Prostate gland (tissue), 2 donors: Measurements from ENCODE around the gene CTNND2. TPM values are rescaled to one million over a fixed set of nuclear protein-coding genes. Genes with fewer than 3 reads are reported as not detected.

ENCODE experiments used
- DNase-seq: peaks from one replicate; pipeline ENCODE4 v3.0.0-alpha.2; 2019; ENCODE audit warnings: low spot score
- H3K27ac ChIP-seq, 2 donors: fragments of 200-600 bp; sonication (generic); 2 replicates each; pipeline ENCODE4 v1.5.1; 2017 to 2019
- H3K27me3 ChIP-seq: fragments of 200-600 bp; sonication (generic); replicated peaks from 2 replicates; pipeline ENCODE4 v1.5.1; 2019; ENCODE audit not compliant: insufficient read depth
- H3K36me3 ChIP-seq, 2 donors: fragments of 200-600 bp; sonication (generic); 1 replicate in 1 of 2; 2 replicates in 1 of 2; pipeline versions ENCODE4 v1.5.1 to v1.8.1; 2017 to 2019
- H3K4me1 ChIP-seq: fragments of 200-600 bp; sonication (generic); replicated peaks from 2 replicates; pipeline ENCODE4 v1.5.1; 2019
- H3K4me3 ChIP-seq, 2 donors: fragments of 200-600 bp; sonication (generic); 2 replicates each; pipeline ENCODE4 v1.5.1; 2017 to 2019
- H3K9me3 ChIP-seq: fragments of 200-600 bp; sonication (generic); 2 replicates; pipeline ENCODE4 v1.5.1; 2017
- CTCF ChIP-seq, 4 experiments: fragments of 200-600 bp in 2 of 4; fragments of 450-650 bp in 2 of 4; sonication (generic) in 2 of 4; IDR thresholded peaks; 1 replicate in 3 of 4; 2 replicates in 1 of 4; pipeline ENCODE4 v1.5.1; 2016 to 2019; ENCODE audit warnings: antibody characterized with exemption in 4 of 4, mild to moderate bottlenecking in 2 of 4, moderate library complexity in 2 of 4
- POLR2A ChIP-seq: fragments of 450-650 bp; IDR thresholded peaks from one replicate; pipeline ENCODE4 v1.6.1; 2016; ENCODE audit warnings: antibody characterized with exemption, mild to moderate bottlenecking
- POLR2AphosphoS5 ChIP-seq: sonication (generic); formaldehyde crosslinking; IDR thresholded peaks from one replicate; pipeline ENCODE4 v1.6.1; 2017; ENCODE audit warnings: antibody characterized with exemption
- whole genome bisulfite sequencing: methylation state at CpG from one replicate; pipeline ENCODE4 v1.1.5; 2018; 5-methylcytosine and 5-hydroxymethylcytosine counted together
- intact Hi-C: fragments of 100-400 bp; cut with DNase I; formaldehyde crosslinking; loops from one replicate; pipeline ENCODE4 v1.14.2; 2022
- total RNA-seq, 2 donors: library from RNA; depleted of rRNA; stranded (reverse); fragments of >200 nt; gene quantifications; one replicate each; pipeline ENCODE4 v1.1.0, GENCODE V29; 2016

Gene CTNND2
- total RNA-seq, 2 donors from 2014 or later: 5.5 to 11.2 TPM

DNA sequence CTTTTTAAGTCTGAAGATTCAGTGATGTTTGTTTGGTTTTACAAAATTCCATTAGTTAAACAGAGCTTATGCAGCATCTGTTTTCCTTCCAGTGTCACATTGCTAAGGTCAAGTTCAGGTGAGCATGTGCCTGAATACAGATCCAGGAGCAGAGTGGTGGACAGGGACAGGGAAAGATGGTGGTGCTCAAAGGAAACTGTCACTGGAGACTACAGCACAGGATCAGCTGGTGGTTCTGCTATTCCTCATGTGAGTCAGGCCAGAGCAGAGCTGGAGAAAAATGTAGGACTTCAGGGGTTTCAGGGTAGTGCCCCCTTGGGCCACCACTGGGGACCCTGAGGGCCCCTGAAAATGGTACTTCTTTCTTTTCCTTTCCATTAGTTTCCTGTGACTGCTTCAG, 859.7 kb downstream of the CTNND2 start:
- H3K27ac ChIP-seq: no peak overlapping the region
- H3K36me3 ChIP-seq: no peaks in the 10 kb centered on the region
- H3K9me3 ChIP-seq: no peaks in the 10 kb centered on the region
- intact Hi-C loops: no loop called here
- TF ChIP-seq CTCF (IDR thresholded peaks at IDR 0.05) (no peak), POLR2AphosphoS5 (no peak), POLR2A (no peak)
- H3K27me3 ChIP-seq: no peaks in the 10 kb centered on the region
- no peak overlapping the region for H3K4me3 ChIP-seq
- no peaks in the 10 kb centered on the region for H3K4me1 ChIP-seq
- no peak for DNase-seq

DNA sequence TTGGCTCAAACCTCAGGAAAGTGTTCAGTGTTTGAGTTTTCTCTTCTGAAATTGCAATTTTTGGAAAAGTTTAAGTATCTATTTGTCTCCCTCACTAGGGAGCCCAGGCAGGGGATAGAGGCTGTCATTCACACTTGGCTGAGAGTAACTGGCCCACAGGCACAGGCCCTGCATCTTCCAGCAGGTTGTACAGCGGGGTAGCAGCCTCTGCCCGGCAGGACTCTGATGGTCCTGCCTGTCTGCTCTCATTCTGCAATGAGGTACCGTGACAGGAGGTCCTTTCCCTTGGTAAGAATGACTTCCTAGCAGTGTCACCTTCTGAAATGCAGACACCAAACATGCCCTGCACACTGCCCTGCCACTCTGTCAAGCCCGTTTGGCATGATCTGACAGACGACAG, 860.4 kb downstream of the CTNND2 start:
- no peak overlapping the region for H3K4me3 ChIP-seq
- 89% methylated on average over 5 of the region's 5 CpGs for WGBS
- H3K36me3 ChIP-seq: no peaks in the 10 kb centered on the region
- no peaks in the 10 kb centered on the region for H3K4me1 ChIP-seq
- H3K9me3 ChIP-seq: no peaks in the 10 kb centered on the region
- no peaks in the 10 kb centered on the region for H3K27me3 ChIP-seq
- no peak for DNase-seq
- intact Hi-C loops: no loop called here
- no peak overlapping the region for H3K27ac ChIP-seq
- TF ChIP-seq POLR2A (no peak), CTCF (IDR thresholded peaks at IDR 0.05) (no peak), POLR2AphosphoS5 (no peak)

DNA sequence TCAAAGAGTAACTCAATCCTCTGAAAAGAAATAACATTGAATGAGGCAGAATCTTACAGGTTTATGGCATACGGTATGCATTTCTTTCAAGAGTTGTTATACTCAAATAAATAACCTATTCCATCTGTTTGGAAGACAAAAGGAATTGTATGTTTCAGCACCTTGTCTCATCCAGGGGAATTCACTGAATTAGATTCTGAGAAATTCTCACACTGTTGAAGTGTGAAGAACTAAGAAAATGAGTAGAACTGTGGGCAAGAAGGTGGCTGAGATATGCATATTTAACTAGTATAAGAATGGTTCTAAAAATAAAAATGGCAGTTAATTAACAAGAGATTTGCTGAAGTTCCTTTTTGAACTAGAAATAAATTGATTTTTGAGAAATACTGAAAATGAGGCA, 863.9 kb downstream of the CTNND2 start:
- no peaks in the 10 kb centered on the region for H3K27me3 ChIP-seq
- no peaks in the 10 kb centered on the region for H3K9me3 ChIP-seq
- intact Hi-C loops: no loop called here
- no peak overlapping the region for H3K27ac ChIP-seq
- no peak for TF ChIP-seq CTCF (IDR thresholded peaks at IDR 0.05)
- no peak for TF ChIP-seq POLR2AphosphoS5
- no peak for TF ChIP-seq POLR2A
- no peak overlapping the region for H3K4me3 ChIP-seq
- H3K36me3 ChIP-seq: no peaks in the 10 kb centered on the region
- WGBS: 78% methylated on average over 1 of the region's 1 CpG
- no peak for DNase-seq
- H3K4me1 ChIP-seq: no peaks in the 10 kb centered on the region

GRCh38 chr5:11038772-11039171, 865.5 kb downstream of the CTNND2 start:
- Histone ChIP-seq H3K27ac (no peak overlapping the region), H3K36me3 (no peaks in the 10 kb centered on the region), H3K4me3 (no peak overlapping the region), H3K9me3 (no peaks in the 10 kb centered on the region), H3K4me1 (no peaks in the 10 kb centered on the region), H3K27me3 (no peaks in the 10 kb centered on the region)
- TF ChIP-seq POLR2A: no peak
- TF ChIP-seq POLR2AphosphoS5: no peak
- TF ChIP-seq CTCF (IDR thresholded peaks at IDR 0.05): no peak
- WGBS: 86% methylated on average over 3 of the region's 3 CpGs
- DNase-seq: no peak
- intact Hi-C loops: no loop called here

GRCh38 chr5:11037941-11038340, 866.3 kb downstream of the CTNND2 start:
- WGBS: 91% methylated on average over 2 of the region's 2 CpGs
- intact Hi-C loops: no loop called here
- no peak overlapping the region for H3K4me3 ChIP-seq
- no peaks in the 10 kb centered on the region for H3K36me3 ChIP-seq
- no peak for DNase-seq
- H3K9me3 ChIP-seq: no peaks in the 10 kb centered on the region
- no peak for TF ChIP-seq POLR2A
- TF ChIP-seq CTCF (IDR thresholded peaks at IDR 0.05): no peak
- TF ChIP-seq POLR2AphosphoS5: no peak
- H3K27ac ChIP-seq: no peak overlapping the region
- H3K4me1 ChIP-seq: no peaks in the 10 kb centered on the region
- no peaks in the 10 kb centered on the region for H3K27me3 ChIP-seq
